HEK293T (cell line): ENCODE results near the gene CRNKL1.

ENCODE experiments used
- ARNT ChIP-seq: fragments of 450-650 bp; IDR thresholded peaks from 2 replicates; pipeline ENCODE4 v1.6.1; 2017; ENCODE audit warnings: mild to moderate bottlenecking
- BHLHE40 ChIP-seq: fragments of 450-650 bp; IDR thresholded peaks from 2 replicates; pipeline ENCODE4 v1.6.1; 2016; ENCODE audit warnings: mild to moderate bottlenecking, moderate library complexity, borderline replicate concordance
- ELF4 ChIP-seq: fragments of 450-650 bp; IDR thresholded peaks from 2 replicates; pipeline ENCODE4 v1.6.1; 2017; ENCODE audit warnings: antibody characterized with exemption
- FOXA1 ChIP-seq: fragments of 450-650 bp; IDR thresholded peaks from 2 replicates; pipeline ENCODE4 v1.6.1; 2016; ENCODE audit warnings: mild to moderate bottlenecking
- FOXK2 ChIP-seq: fragments of 450-650 bp; IDR thresholded peaks from 2 replicates; pipeline ENCODE4 v1.6.1; 2016; ENCODE audit warnings: mild to moderate bottlenecking
- FOXM1 ChIP-seq: fragments of 450-650 bp; IDR thresholded peaks from 2 replicates; pipeline ENCODE4 v1.6.1; 2017; ENCODE audit warnings: mild to moderate bottlenecking, borderline replicate concordance
- HDGF ChIP-seq: fragments of 450-650 bp; IDR thresholded peaks from 2 replicates; pipeline ENCODE4 v1.6.1; 2017; ENCODE audit warnings: antibody characterized with exemption, borderline replicate concordance
- L3MBTL2 ChIP-seq: fragments of 450-650 bp; conservative IDR thresholded peaks from 2 replicates; pipeline ENCODE4 v1.6.1; 2016; ENCODE audit warnings: mild to moderate bottlenecking
- LEF1 ChIP-seq: fragments of 450-650 bp; IDR thresholded peaks from 2 replicates; pipeline ENCODE4 v1.6.1; 2017; ENCODE audit warnings: mild to moderate bottlenecking, borderline replicate concordance
- SP1 ChIP-seq: fragments of 450-650 bp; IDR thresholded peaks from 2 replicates; pipeline ENCODE4 v1.6.1; 2017
- SUZ12 ChIP-seq: fragments of 450-650 bp; IDR thresholded peaks from 2 replicates; pipeline ENCODE4 v1.6.1; 2016; ENCODE audit warnings: mild to moderate bottlenecking
- TARDBP ChIP-seq: fragments of 450-650 bp; IDR thresholded peaks from 2 replicates; pipeline ENCODE4 v1.6.1; 2016
- ZNF384 ChIP-seq: fragments of 450-650 bp; IDR thresholded peaks from 2 replicates; pipeline ENCODE4 v1.6.1; 2016
- TF ChIP-seq, protein P1 (sequence below): fragments of 450-650 bp; IDR thresholded peaks from 2 replicates; pipeline ENCODE4 v1.6.1; 2016

DNA sequence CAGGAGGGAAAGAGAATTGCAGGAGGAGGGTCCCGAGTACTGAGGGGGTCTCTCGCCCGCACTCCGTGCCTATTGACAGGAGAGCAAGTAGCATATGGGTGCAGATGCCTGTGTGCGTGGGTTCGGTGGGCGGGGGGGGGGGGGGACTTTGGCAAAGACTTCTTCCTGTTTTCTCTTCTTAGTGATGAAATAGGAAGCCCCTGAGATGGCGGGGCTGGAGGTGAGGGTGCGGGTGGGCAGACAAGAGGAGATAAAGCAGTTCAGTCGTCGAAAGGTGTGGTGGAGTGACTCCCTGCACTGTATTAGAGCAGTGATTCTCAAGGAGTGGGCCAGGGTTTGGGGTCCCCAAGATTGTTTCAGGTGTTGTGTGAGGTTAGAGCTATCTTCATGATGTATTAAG is 31.4 kb downstream of the CRNKL1 start:
- TF ChIP-seq SUZ12 (no peak), FOXK2 (no peak), FOXA1 (no peak), FOXM1 (no peak), ELF4 (no peak), SP1 (no peak), HDGF (no peak), BHLHE40 (no peak), ZNF384 (no peak), L3MBTL2 (no peak), LEF1 (no peak), TARDBP (no peak), ARNT (no peak)
- TF ChIP-seq, protein P1, sequence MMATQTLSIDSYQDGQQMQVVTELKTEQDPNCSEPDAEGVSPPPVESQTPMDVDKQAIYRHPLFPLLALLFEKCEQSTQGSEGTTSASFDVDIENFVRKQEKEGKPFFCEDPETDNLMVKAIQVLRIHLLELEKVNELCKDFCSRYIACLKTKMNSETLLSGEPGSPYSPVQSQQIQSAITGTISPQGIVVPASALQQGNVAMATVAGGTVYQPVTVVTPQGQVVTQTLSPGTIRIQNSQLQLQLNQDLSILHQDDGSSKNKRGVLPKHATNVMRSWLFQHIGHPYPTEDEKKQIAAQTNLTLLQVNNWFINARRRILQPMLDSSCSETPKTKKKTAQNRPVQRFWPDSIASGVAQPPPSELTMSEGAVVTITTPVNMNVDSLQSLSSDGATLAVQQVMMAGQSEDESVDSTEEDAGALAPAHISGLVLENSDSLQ = no peak
